Stimulated activated CD4-positive, alpha-beta T cell treated with anti-CD3 and anti-CD28 coated beads, Interleukin-15, amount 100 ng/mL, for 1 hour (primary cell): ENCODE measurements around the gene MAP3K14.

Experiments used
- DNase-seq, 2 donors: peaks; one replicate each; pipeline ENCODE4 v3.0.0-alpha.2; 2020; ENCODE audit warnings: low read depth in 1 of 2, low spot score in 1 of 2

The MAP3K14 gene

GRCh38 chr17:45317111-45317928 lies 500 bp upstream of the MAP3K14 start:
- peak; percentile 99 to 100 for DNase-seq

- no peak for DNase-seq
Measured at GRCh38 chr17:45315648-45316433, 979 bp downstream of the MAP3K14 start.

- DNase-seq = no peak
Measured at GRCh38 chr17:45314741-45315647, 1.8 kb downstream of the MAP3K14 start.

GRCh38 chr17:45313996-45314740 lies 2.7 kb downstream of the MAP3K14 start:
- DNase-seq = no peak

- no peak for DNase-seq
Measured at GRCh38 chr17:45313421-45313771, 3.4 kb downstream of the MAP3K14 start.

GRCh38 chr17:45312477-45313420 lies 4.1 kb downstream of the MAP3K14 start:
- no peak for DNase-seq

- DNase-seq = peak; percentile 45 to 63
Measured at GRCh38 chr17:45311760-45312476, 4.9 kb downstream of the MAP3K14 start.

- no peak for DNase-seq
Measured at GRCh38 chr17:45311401-45311759, 5.4 kb downstream of the MAP3K14 start.

- no peak for DNase-seq
Measured at GRCh38 chr17:45310380-45311324, 6.2 kb downstream of the MAP3K14 start.

- DNase-seq = no peak
Measured at GRCh38 chr17:45309400-45309799, 7.4 kb downstream of the MAP3K14 start.

- no peak for DNase-seq
Measured at GRCh38 chr17:45308840-45309239, 8.0 kb downstream of the MAP3K14 start.

GRCh38 chr17:45308016-45308365 lies 8.8 kb downstream of the MAP3K14 start:
- no peak for DNase-seq

- DNase-seq = no peak
Measured at GRCh38 chr17:45307290-45308015, 9.4 kb downstream of the MAP3K14 start.

GRCh38 chr17:45306623-45307022 lies 10.2 kb downstream of the MAP3K14 start:
- no peak for DNase-seq

- no peak for DNase-seq
Measured at GRCh38 chr17:45306094-45306493, 10.7 kb downstream of the MAP3K14 start.

GRCh38 chr17:45305530-45306087 lies 11.2 kb downstream of the MAP3K14 start:
- DNase-seq = no peak

GRCh38 chr17:45302649-45303173 lies 14.1 kb downstream of the MAP3K14 start:
- no peak for DNase-seq
